Body of pancreas (tissue), 4 donors: ENCODE measurements around the gene ACSS2. TPM values are rescaled to one million over a fixed set of nuclear protein-coding genes. Genes with fewer than 3 reads are reported as not detected.
A peak's percentile ranks its signal among the peaks of the same experiment; 100 is the strongest.
"Not testable (repeated sequence)": the region's sequence is repeated elsewhere in the genome, so short reads cannot be mapped to it uniquely, and the experiment has no call there.

Experiments used
- ATAC-seq: fragments of 150-250 bp; one replicate; pipeline ENCODE4 v1.9.1; 2016
- DNase-seq, 4 donors: peaks; one replicate each; pipeline ENCODE4 v3.0.0-alpha.2; 2019
- H3K27ac ChIP-seq, 4 donors: fragments of 200-600 bp; sonication (generic); 1 replicate in 3 of 4; 2 replicates in 1 of 4; pipeline versions ENCODE4 v1.5.1 to v1.6.1; 2016 to 2019; ENCODE audit warnings: mild to moderate bottlenecking in 1 of 4, mixed read lengths in 1 of 4, moderate library complexity in 1 of 4
- H3K27me3 ChIP-seq, 2 donors: fragments of 200-600 bp; sonication (generic); one replicate each; pipeline ENCODE4 v1.6.0; 2016; ENCODE audit warnings: mild to moderate bottlenecking in 1 of 2
- H3K36me3 ChIP-seq, 2 donors: fragments of 200-600 bp; sonication (generic); replicated peaks in 1 of 2; 2 replicates each; pipeline ENCODE4 v1.5.1; 2016; ENCODE audit warnings: low read depth in 2 of 2; ENCODE audit not compliant: insufficient read depth in 1 of 2
- H3K4me1 ChIP-seq: fragments of 200-600 bp; sonication (generic); one replicate; pipeline ENCODE4 v1.6.0; 2016
- H3K4me3 ChIP-seq, 2 donors: fragments of 200-600 bp; sonication (generic); 1 replicate in 1 of 2; 2 replicates in 1 of 2; pipeline ENCODE4 v1.5.1; 2016 to 2019
- H3K9me3 ChIP-seq, 3 donors: fragments of 200-600 bp; sonication (generic); 1 replicate in 2 of 3; 2 replicates in 1 of 3; pipeline ENCODE4 v1.5.1; 2016
- CTCF ChIP-seq, 7 experiments: fragments of 450-650 bp in 4 of 7; fragments of 200-600 bp in 3 of 7; sonication (generic) in 3 of 7; IDR thresholded peaks; one replicate each; pipeline ENCODE4 v1.5.1; 2016 to 2019; ENCODE audit warnings: antibody characterized with exemption in 7 of 7
- POLR2A ChIP-seq, 3 donors: fragments of 450-650 bp; IDR thresholded peaks; one replicate each; pipeline ENCODE4 v1.6.1; 2016; ENCODE audit warnings: antibody characterized with exemption in 3 of 3, mild to moderate bottlenecking in 2 of 3
- WGBS, 2 donors: methylation state at CpG; one replicate each; pipeline ENCODE4 v1.1.5; 2017; 5-methylcytosine and 5-hydroxymethylcytosine counted together
- intact Hi-C: fragments of 100-400 bp; cut with DNase I; formaldehyde crosslinking; loops from one replicate; pipeline ENCODE4 v1.15.1; 2023
- total RNA-seq, 2 donors: library from RNA; depleted of rRNA; stranded (reverse); fragments of >200 nt; gene quantifications; one replicate each; pipeline ENCODE4 v1.1.0, GENCODE V29; 2016

ACSS2 gene
- total RNA-seq, 2 donors from 2014 or later: 33.9 to 78.1 TPM

DNA sequence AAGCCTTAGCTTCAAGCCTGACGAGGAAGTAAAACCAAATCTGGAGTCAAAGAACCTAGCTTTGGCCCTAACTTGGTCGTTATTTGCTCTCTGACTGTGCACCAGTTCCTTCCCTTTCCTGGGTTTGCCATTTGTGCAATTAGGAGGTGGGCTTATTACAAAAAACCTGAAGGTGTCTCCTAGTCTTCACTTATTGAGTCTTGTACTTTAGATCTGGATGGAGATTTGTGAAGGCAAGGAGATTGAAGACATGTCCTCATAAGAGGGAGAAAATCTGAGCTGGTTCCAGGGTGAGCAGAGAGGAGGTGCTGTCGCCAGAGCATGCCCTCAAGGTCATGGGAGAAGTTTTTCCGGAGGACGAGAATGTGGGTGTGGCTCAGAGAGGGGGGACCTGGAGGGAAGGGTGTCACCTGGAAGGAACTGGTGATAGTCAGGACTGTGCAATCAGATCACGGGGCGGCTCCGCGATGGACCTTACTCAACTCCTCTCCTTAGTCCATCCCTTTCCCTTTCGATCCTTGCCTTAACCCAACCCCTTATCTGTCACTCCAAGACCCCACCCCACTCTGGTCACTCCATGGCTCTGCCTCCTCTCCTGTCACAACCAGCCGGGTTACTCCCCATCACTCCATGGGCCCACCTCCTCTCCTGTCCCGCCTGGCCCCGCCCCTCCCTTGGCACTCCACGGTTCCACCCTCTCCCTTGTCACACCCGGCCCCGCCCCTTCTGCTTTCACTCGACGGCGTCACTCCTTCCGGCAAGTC, 588 bp upstream of the ACSS2 start:
- Histone ChIP-seq H3K4me3 (no peak overlapping the region), H3K9me3 (no peaks in the 10 kb centered on the region), H3K36me3 (no peaks in the 10 kb centered on the region), H3K27ac (peak overlapping the region; percentile 73 to 86 (median 85)), H3K27me3 (no peaks in the 10 kb centered on the region), H3K4me1 (peaks cover 54% of the 10 kb centered on the region)
- 3% methylated on average over 20 of the region's 20 CpGs for WGBS, 2 donors
- peak; percentile 100 for DNase-seq
- no peak for TF ChIP-seq POLR2A (IDR thresholded peaks at IDR 0.05)
- peak in 4 of 7 experiments; percentile 51 to 64 (median 54) for TF ChIP-seq CTCF (IDR thresholded peaks at IDR 0.05)
- intact Hi-C loops: no loop called here
- peak; percentile 89 for ATAC-seq

GRCh38 chr20:34880215-34880850, 3.9 kb downstream of the ACSS2 start:
- intact Hi-C loops: no loop called here
- peak overlapping the region in 1 of 4 donors; percentile 17 for H3K27ac ChIP-seq
- TF ChIP-seq POLR2A (IDR thresholded peaks at IDR 0.05) (no peak), CTCF (IDR thresholded peaks at IDR 0.05) (no peak)
- no peak overlapping the region for H3K4me3 ChIP-seq
- no peaks in the 10 kb centered on the region for H3K27me3 ChIP-seq
- peaks cover 21% of the 10 kb centered on the region for H3K4me1 ChIP-seq
- H3K9me3 ChIP-seq: no peaks in the 10 kb centered on the region
- H3K36me3 ChIP-seq: peaks cover 0 to 5% of the 10 kb centered on the region in 2 donors
- WGBS, 2 donors: 64 to 71% methylated on average over 6 of the region's 6 CpGs
- ATAC-seq (no peak), DNase-seq (no peak)

DNA sequence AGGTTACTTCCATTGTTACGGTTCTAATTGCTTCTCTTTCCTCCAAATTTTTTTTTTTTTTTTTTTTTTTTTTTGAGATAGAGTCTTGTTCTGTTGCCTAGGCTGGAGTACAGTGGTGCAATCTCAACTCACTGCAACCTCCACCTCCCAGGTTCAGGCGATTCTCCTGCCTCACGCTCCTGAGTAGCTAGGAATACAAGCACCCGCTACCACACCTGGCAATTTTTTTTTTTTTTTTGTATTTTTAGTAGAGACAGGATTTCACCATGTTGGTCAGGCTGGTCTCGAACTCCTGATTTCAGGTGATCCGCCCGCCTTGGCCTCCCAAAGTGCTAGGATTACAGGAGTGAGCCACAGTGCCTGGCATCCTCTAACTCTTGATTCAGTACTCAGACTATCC, 4.6 kb downstream of the ACSS2 start:
- H3K27me3 ChIP-seq, H3K27ac ChIP-seq, DNase-seq, intact Hi-C loops, ATAC-seq, H3K9me3 ChIP-seq, H3K4me3 ChIP-seq, H3K36me3 ChIP-seq: not testable (repeated sequence)
- peaks cover 18% of the 10 kb centered on the region for H3K4me1 ChIP-seq
- WGBS, 2 donors: 84 to 90% methylated on average over 5 to 7 of the region's 7 CpGs

DNA sequence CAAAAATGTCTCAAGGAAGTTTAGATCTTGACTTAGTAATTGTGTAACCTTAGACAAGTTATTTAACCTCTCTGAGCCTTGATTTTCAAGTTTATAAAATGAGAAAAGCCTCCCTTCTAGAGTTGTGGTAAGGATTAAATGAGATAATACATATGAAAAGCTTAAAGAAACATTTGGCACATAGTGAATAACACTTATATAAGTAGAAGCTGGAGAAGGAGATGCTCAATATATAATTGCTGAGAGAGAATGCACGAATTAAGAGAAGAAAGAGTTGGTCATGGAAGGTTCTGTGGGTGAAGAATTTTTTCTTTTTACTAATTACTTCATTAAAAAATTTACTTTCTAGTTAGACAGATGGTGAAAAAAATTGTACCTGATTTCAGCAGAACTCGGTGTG, 5.3 kb downstream of the ACSS2 start:
- Histone ChIP-seq H3K9me3 (no peaks in the 10 kb centered on the region), H3K4me3 (no peak overlapping the region), H3K36me3 (peaks cover 0 to 5% of the 10 kb centered on the region in 2 donors), H3K27me3 (no peaks in the 10 kb centered on the region), H3K27ac (no peak overlapping the region), H3K4me1 (peaks cover 25% of the 10 kb centered on the region)
- ATAC-seq (no peak), DNase-seq (no peak)
- intact Hi-C loops: no loop called here
- WGBS, 2 donors: 56 to 67% methylated on average over 2 of the region's 2 CpGs
- TF ChIP-seq POLR2A (IDR thresholded peaks at IDR 0.05) (no peak), CTCF (IDR thresholded peaks at IDR 0.05) (no peak)

GRCh38 chr20:34883087-34883688, 6.8 kb downstream of the ACSS2 start:
- Histone ChIP-seq H3K27ac (no peak overlapping the region), H3K4me1 (peaks cover 17% of the 10 kb centered on the region), H3K27me3 (no peaks in the 10 kb centered on the region)

More at GRCh38 chr20:34883087-34883688, 6.8 kb downstream of the ACSS2 start:
- DNase-seq (no peak), ATAC-seq (no peak)
- intact Hi-C loops: no loop called here
- H3K36me3 ChIP-seq: peaks cover 0 to 5% of the 10 kb centered on the region in 2 donors
- no peaks in the 10 kb centered on the region for H3K9me3 ChIP-seq
- TF ChIP-seq POLR2A (IDR thresholded peaks at IDR 0.05) (no peak), CTCF (IDR thresholded peaks at IDR 0.05) (no peak)
- H3K4me3 ChIP-seq: no peak overlapping the region
